Bronchial epithelial cell (primary cell): ENCODE data around the gene MRPL52. TPM values are rescaled to one million over a fixed set of nuclear protein-coding genes. Genes with fewer than 3 reads are reported as not detected.
"Not testable (repeated sequence)": the region's sequence is repeated elsewhere in the genome, so short reads cannot be mapped to it uniquely, and the experiment has no call there.

Experiments used
- DNase-seq: peaks from one replicate; pipeline ENCODE4 v3.0.0-alpha.2; 2010; ENCODE audit warnings: low read depth
- FAIRE-seq: peaks from 2 replicates; lab custom pipeline; 2011; peaks lifted over from hg19 to GRCh38; lab: Jason Lieb, UNC
- H3K27me3 ChIP-seq: 2 replicates; pipeline ENCODE4 v1.5.1; 2011; ENCODE audit warnings: low read length; ENCODE audit not compliant: control insufficient read depth, insufficient read depth
- H3K36me3 ChIP-seq: 2 replicates; pipeline ENCODE4 v1.5.1; 2011; ENCODE audit warnings: low read length; ENCODE audit not compliant: control insufficient read depth, insufficient read depth
- H3K4me3 ChIP-seq: 2 replicates; pipeline ENCODE4 v1.5.1; 2011; ENCODE audit warnings: mild to moderate bottlenecking, low read depth, low read length, control low read depth
- CTCF ChIP-seq: IDR thresholded peaks from 2 replicates; pipeline ENCODE4 v1.5.1; 2011; ENCODE audit warnings: mild to moderate bottlenecking, moderate library complexity, low read length, control low read depth, inconsistent platforms; ENCODE audit not compliant: insufficient read depth, severe bottlenecking
- total RNA-seq: library from RNA; depleted of rRNA; stranded (reverse); fragments of >200 nt; gene quantifications from 2 replicates; pipeline ENCODE4 v1.2.1, GENCODE V29; 2014

Gene MRPL52
- total RNA-seq, 1 donor from 2014 or later = 33.2 TPM

- no peaks in the 10 kb centered on the region for H3K36me3 ChIP-seq
- no peak for DNase-seq
- no peak for FAIRE-seq
- no peaks in the 10 kb centered on the region for H3K27me3 ChIP-seq
- no peak overlapping the region for H3K4me3 ChIP-seq
- no peak for TF ChIP-seq CTCF
Measured at GRCh38 chr14:22803687-22803974, 26.1 kb upstream of the MRPL52 start.

GRCh38 chr14:22805235-22805634 is 24.5 kb upstream of the MRPL52 start:
- not testable (repeated sequence) for H3K27me3 ChIP-seq, H3K4me3 ChIP-seq, H3K36me3 ChIP-seq, DNase-seq, FAIRE-seq

- no peak overlapping the region for H3K4me3 ChIP-seq
- no peak for DNase-seq
- no peaks in the 10 kb centered on the region for H3K36me3 ChIP-seq
- TF ChIP-seq CTCF = no peak
- FAIRE-seq = no peak
- no peaks in the 10 kb centered on the region for H3K27me3 ChIP-seq
Measured at GRCh38 chr14:22807432-22808087, 22.1 kb upstream of the MRPL52 start.

- H3K36me3 ChIP-seq = no peaks in the 10 kb centered on the region
- no peaks in the 10 kb centered on the region for H3K27me3 ChIP-seq
- no peak overlapping the region for H3K4me3 ChIP-seq
- FAIRE-seq (no peak), DNase-seq (no peak)
- no peak for TF ChIP-seq CTCF
Measured at GRCh38 chr14:22808388-22809209, 21.1 kb upstream of the MRPL52 start.

- no peak overlapping the region for H3K4me3 ChIP-seq
- H3K36me3 ChIP-seq = no peaks in the 10 kb centered on the region
- FAIRE-seq (no peak), DNase-seq (no peak)
- no peaks in the 10 kb centered on the region for H3K27me3 ChIP-seq
- TF ChIP-seq CTCF = no peak
Measured at GRCh38 chr14:22811722-22812121, 18.0 kb upstream of the MRPL52 start.

- H3K27me3 ChIP-seq = no peaks in the 10 kb centered on the region
- no peak overlapping the region for H3K4me3 ChIP-seq
- FAIRE-seq (no peak), DNase-seq (no peak)
- no peak for TF ChIP-seq CTCF
- H3K36me3 ChIP-seq = no peaks in the 10 kb centered on the region
Measured at GRCh38 chr14:22812744-22813143, 16.9 kb upstream of the MRPL52 start.
